GM12891 (cell line): ENCODE measurements around the gene MAP3K9.

Source experiments
- PAX5 ChIP-seq: IDR thresholded peaks from 2 replicates; pipeline ENCODE4 v1.6.1; 2011; ENCODE audit warnings: low read length, moderate library complexity, mild to moderate bottlenecking; ENCODE audit not compliant: insufficient read depth, severe bottlenecking
- POLR2A ChIP-seq: IDR thresholded peaks from 2 replicates; pipeline ENCODE4 v1.6.1; 2011; ENCODE audit warnings: low read depth, low read length, control low read depth
- POLR2AphosphoS5 ChIP-seq: IDR thresholded peaks from 2 replicates; pipeline ENCODE4 v1.6.1; 2011; ENCODE audit warnings: low read depth, low read length, control low read depth
- TAF1 ChIP-seq: IDR thresholded peaks from 2 replicates; pipeline ENCODE4 v1.6.1; 2011; ENCODE audit warnings: low read depth, low read length, control low read depth

DNA sequence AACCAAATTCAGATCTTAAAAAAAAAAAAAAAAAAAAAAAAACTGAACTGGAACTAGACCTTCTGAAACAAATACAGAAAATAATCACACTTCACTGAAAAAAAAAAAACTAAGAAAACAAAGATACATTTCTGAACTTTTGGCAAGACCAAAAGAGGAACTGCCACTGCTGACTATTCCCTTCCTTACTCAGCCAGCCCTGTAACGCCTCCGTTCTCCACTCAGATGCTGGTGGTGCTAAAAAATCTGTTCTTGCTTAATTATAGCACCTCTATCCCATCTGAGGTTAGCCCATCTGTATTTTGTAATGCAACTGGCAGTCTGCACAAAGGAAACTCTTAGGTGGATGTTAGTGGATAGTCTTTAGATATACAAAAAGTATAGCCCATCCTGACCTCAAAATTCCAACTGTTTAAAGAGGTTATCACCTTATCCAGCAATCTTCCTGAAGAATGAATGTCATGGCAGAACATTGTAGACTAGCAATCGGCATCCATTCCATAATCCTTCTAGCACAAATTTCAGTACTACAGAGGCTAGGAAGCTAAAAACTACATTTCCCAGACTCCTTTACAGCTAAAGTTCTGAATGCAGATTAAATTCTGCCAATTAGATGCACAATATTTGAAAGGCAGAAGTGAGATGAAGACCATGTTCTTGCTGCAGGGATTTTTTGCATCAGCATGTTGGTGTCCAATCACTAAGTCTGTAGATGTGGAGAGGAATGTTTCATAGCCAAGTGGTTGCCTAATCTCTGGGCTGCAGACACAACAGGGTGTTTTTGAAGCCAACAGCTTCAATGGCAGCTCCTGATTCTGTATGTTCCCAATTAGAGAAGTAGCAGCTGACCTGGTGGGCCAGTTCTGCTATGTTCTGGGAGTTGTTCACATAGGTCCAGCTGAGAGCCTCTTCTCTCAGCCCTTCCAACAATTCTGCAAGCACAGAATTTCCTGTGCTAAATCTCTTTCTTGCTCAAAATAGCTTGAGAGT is 5.7 kb downstream of the MAP3K9 start:
- TF ChIP-seq POLR2A (no peak), POLR2AphosphoS5 (no peak), PAX5 (no peak), TAF1 (no peak)
